HepG2 (cell line): ENCODE measurements around the gene HK2. TPM values are rescaled to one million over a fixed set of nuclear protein-coding genes. Genes with fewer than 3 reads are reported as not detected.

Experiments used
- ATAC-seq: fragments of 200-7000 bp; cut with Tn5 transposase; 3 replicates; pipeline ENCODE4 v1.9.1; 2020; ENCODE audit warnings: mild to moderate bottlenecking, moderate library complexity
- BruUV-seq: library from RNA; stranded (reverse); fragments of 400-500 nt; replicated peaks from 2 replicates; lab custom pipeline; 2021; lab: Mats Ljungman, UMichigan
- CTCF ChIA-PET: fragments of 300-600 bp; formaldehyde crosslinking; extraction: SDS; loops from one replicate; lab custom pipeline; 2021; ENCODE audit warnings: low total read pairs, inconsistent platforms, low intra/inter-chr PET ratio; lab: Yijun Ruan, JAX
- POLR2A ChIA-PET: fragments of 350-600 bp; sonication (Branson Sonifier 250); formaldehyde crosslinking; loops from one replicate; lab custom pipeline; 2020; ENCODE audit warnings: antibody characterized with exemption, inconsistent platforms; lab: Yijun Ruan, JAX
- DNase-seq: peaks from one replicate; pipeline ENCODE4 v3.0.0-alpha.2; 2015; ENCODE audit warnings: low spot score
- FAIRE-seq: peaks from 3 replicates; lab custom pipeline; 2011; peaks lifted over from hg19 to GRCh38; lab: Jason Lieb, UNC
- H2AFZ ChIP-seq: one replicate; pipeline ENCODE4 v1.6.1; 2011; ENCODE audit warnings: low read length, inconsistent platforms
- H3K27ac ChIP-seq: fragments of 300-600 bp; 3 replicates; pipeline ENCODE4 v1.8.0; 2011; ENCODE audit warnings: mixed run types, mild to moderate bottlenecking, mixed read lengths, low read length, inconsistent platforms; ENCODE audit not compliant: insufficient read depth; ENCODE audit errors: extremely low read length
- H3K27me3 ChIP-seq, 2 experiments: fragments of 200-600 bp in 1 of 2; 2 replicates in 1 of 2; 3 replicates in 1 of 2; pipeline versions ENCODE4 v1.6.0 to v1.8.0; 2011; ENCODE audit warnings: low read length in 2 of 2, mild to moderate bottlenecking in 2 of 2, moderate library complexity in 2 of 2, inconsistent platforms in 1 of 2; ENCODE audit not compliant: insufficient read depth in 2 of 2, control insufficient read depth in 1 of 2
- H3K36me3 ChIP-seq, 2 experiments: fragments of 200-600 bp in 1 of 2; replicated peaks in 1 of 2; 2 replicates in 1 of 2; 3 replicates in 1 of 2; pipeline versions ENCODE4 v1.5.1 to v1.8.0; 2011; ENCODE audit warnings: low read length in 2 of 2, inconsistent platforms in 1 of 2; ENCODE audit not compliant: insufficient read depth in 2 of 2, control insufficient read depth in 1 of 2
- H3K4me1 ChIP-seq: 2 replicates; pipeline ENCODE4 v1.5.1; 2012; ENCODE audit warnings: low read length, inconsistent platforms; ENCODE audit not compliant: insufficient read depth
- H3K4me2 ChIP-seq: 2 replicates; pipeline ENCODE4 v1.6.0; 2011; ENCODE audit warnings: low read depth, low read length, inconsistent platforms
- H3K4me3 ChIP-seq, 3 experiments: fragments of 200-600 bp in 1 of 3; sonication (generic), shearing (Covaris generic) in 1 of 3; replicated peaks in 1 of 3; 2 replicates each; pipeline ENCODE4 v1.5.1; 2011 to 2016; ENCODE audit warnings: low read length in 3 of 3, inconsistent platforms in 2 of 3, low read depth in 2 of 3, mild to moderate bottlenecking in 2 of 3, control low read depth in 1 of 3, mixed read lengths in 1 of 3; ENCODE audit not compliant: insufficient read depth in 1 of 3
- H3K79me2 ChIP-seq: one replicate; pipeline ENCODE4 v1.6.1; 2011; ENCODE audit warnings: low read length, inconsistent platforms; ENCODE audit not compliant: insufficient read depth
- H3K9ac ChIP-seq: 2 replicates; pipeline ENCODE4 v1.6.0; 2011; ENCODE audit warnings: mild to moderate bottlenecking, low read depth, low read length, inconsistent platforms; ENCODE audit not compliant: insufficient read depth
- H3K9me3 ChIP-seq: 2 replicates; pipeline ENCODE4 v1.5.1; 2012; ENCODE audit warnings: mild to moderate bottlenecking, low read length
- H4K20me1 ChIP-seq: 2 replicates; pipeline ENCODE4 v1.6.0; 2011; ENCODE audit warnings: inconsistent platforms, mild to moderate bottlenecking, low read length, moderate library complexity; ENCODE audit not compliant: insufficient read depth
- ATAD3A ChIP-seq: sonication (generic); formaldehyde crosslinking; IDR thresholded peaks from 2 replicates; pipeline ENCODE4 v1.4.0; 2020; ENCODE audit warnings: missing genetic modification reagents
- ATF3 ChIP-seq: sonication (generic); formaldehyde crosslinking; IDR thresholded peaks from 2 replicates; pipeline ENCODE4 v1.4.0; 2020; ENCODE audit warnings: missing genetic modification reagents
- BRCA1 ChIP-seq: sonication (generic); formaldehyde crosslinking; IDR thresholded peaks from 2 replicates; pipeline ENCODE4 v1.4.0; 2020; ENCODE audit warnings: missing genetic modification reagents
- JARID2 ChIP-seq: sonication (generic); formaldehyde crosslinking; IDR thresholded peaks from 2 replicates; pipeline ENCODE4 v1.8.1; 2023; ENCODE audit warnings: missing genetic modification reagents, inconsistent platforms; ENCODE audit not compliant: insufficient replicate concordance
- MTF1 ChIP-seq: sonication (generic); formaldehyde crosslinking; IDR thresholded peaks from 2 replicates; pipeline ENCODE4 v1.5.0; 2020; ENCODE audit warnings: missing genetic modification reagents
- RBAK ChIP-seq: sonication (generic); formaldehyde crosslinking; IDR thresholded peaks from 2 replicates; pipeline ENCODE4 v1.5.1; 2020; ENCODE audit warnings: mild to moderate bottlenecking, missing genetic modification reagents
- SIX1 ChIP-seq: sonication (generic); formaldehyde crosslinking; IDR thresholded peaks from 2 replicates; pipeline ENCODE4 v1.4.0; 2020; ENCODE audit warnings: missing genetic modification reagents, borderline replicate concordance
- SNAI1 ChIP-seq: sonication (generic); formaldehyde crosslinking; IDR thresholded peaks from 2 replicates; pipeline ENCODE4 v1.5.0; 2020; ENCODE audit warnings: mild to moderate bottlenecking, missing genetic modification reagents, borderline replicate concordance
- SNRNP70 ChIP-seq: fragments of 200-400 bp; formaldehyde crosslinking; IDR thresholded peaks from 2 replicates; pipeline ENCODE4 v1.6.1; 2017; ENCODE audit warnings: mild to moderate bottlenecking, low read depth, low read length, moderate library complexity
- ZHX1 ChIP-seq: sonication (generic); formaldehyde crosslinking; IDR thresholded peaks from 2 replicates; pipeline ENCODE4 v1.8.1; 2022; ENCODE audit warnings: low read depth, mild to moderate bottlenecking, missing genetic modification reagents
- ZNF234 ChIP-seq: sonication (generic); formaldehyde crosslinking; conservative IDR thresholded peaks from 2 replicates; pipeline ENCODE4 v1.5.1; 2020; ENCODE audit warnings: mild to moderate bottlenecking, missing genetic modification reagents
- ZNF430 ChIP-seq: sonication (generic); formaldehyde crosslinking; IDR thresholded peaks from 2 replicates; pipeline ENCODE4 v1.9.0; 2021; ENCODE audit warnings: mild to moderate bottlenecking, missing genetic modification reagents
- ZNF451 ChIP-seq: sonication (generic); formaldehyde crosslinking; IDR thresholded peaks from 2 replicates; pipeline ENCODE4 v1.5.0; 2020; ENCODE audit warnings: mild to moderate bottlenecking, missing genetic modification reagents
- ZNF572 ChIP-seq: sonication (generic); formaldehyde crosslinking; IDR thresholded peaks from 2 replicates; pipeline ENCODE4 v1.5.1; 2020; ENCODE audit warnings: mild to moderate bottlenecking, missing genetic modification reagents
- ZNF616 ChIP-seq: sonication (generic); formaldehyde crosslinking; IDR thresholded peaks from 2 replicates; pipeline ENCODE4 v1.5.0; 2020; ENCODE audit warnings: low read depth, mild to moderate bottlenecking, missing genetic modification reagents
- ZNF687 ChIP-seq: sonication (generic); formaldehyde crosslinking; IDR thresholded peaks from 2 replicates; pipeline ENCODE4 v1.5.1; 2020; ENCODE audit warnings: mild to moderate bottlenecking, missing genetic modification reagents, moderate library complexity
- WGBS: methylation state at CpG from one replicate; pipeline ENCODE4 v1.1.6; 2017; ENCODE audit warnings: low lambda C conversion rate; 5-methylcytosine and 5-hydroxymethylcytosine counted together
- in situ Hi-C: cut with HindIII; loops from 2 replicates; pipeline ENCODE4 v1.10.0; 2017; ENCODE audit warnings: low pct_unique_long_range_greater_than_20kb; ENCODE audit not compliant: extremely low pct_ligation_motif_present
- intact Hi-C: fragments of 100-400 bp; cut with micrococcal nuclease; formaldehyde crosslinking; loops from one replicate; pipeline ENCODE4 v1.10.0; 2022; ENCODE audit not compliant: unreplicated experiment
- polyA plus RNA-seq, 8 experiments: library from polyadenylated mRNA; depleted of rRNA in 3 of 8; stranded (reverse) in 7 of 8; unstranded in 1 of 8; fragments of >200 nt; fragmentation: Illumina TruSeq in 4 of 8; extraction: Trizol in 4 of 8; gene quantifications; 2 replicates each; pipeline versions ENCODE4 v1.2.1 to v1.2.3, GENCODE V29; 2011 to 2016; ENCODE audit warnings: low read depth in 4 of 8, missing spikeins in 1 of 8, mixed read lengths in 1 of 8; ENCODE audit not compliant: insufficient read depth in 1 of 8
- total RNA-seq, 5 experiments: library from RNA; depleted of rRNA; stranded (reverse); fragments of >200 nt; fragmentation: Illumina TruSeq; extraction: Trizol; gene quantifications; 2 replicates each; pipeline ENCODE4 v1.2.3, GENCODE V29; 2016; ENCODE audit warnings: low read depth in 1 of 5

The HK2 gene
- total and polyA plus RNA-seq, 2 of the 13 experiments (the other 11 are each of a cell fraction or from before 2014, with no cell fraction given), result 13.2 to 101 TPM

GRCh38 chr2:74836675-74837401 is 2.9 kb downstream of the HK2 start (continued):
- no peak for TF ChIP-seq ZHX1
- TF ChIP-seq BRCA1, result no peak
- no peak for TF ChIP-seq ZNF616 (CRISPR knock-in tag)
- TF ChIP-seq RBAK, result no peak
- no peak for TF ChIP-seq SNRNP70
- no peak for TF ChIP-seq ZNF451 (CRISPR knock-in tag)
- TF ChIP-seq MTF1 (CRISPR knock-in tag), result no peak
- no peak for TF ChIP-seq ATAD3A (CRISPR knock-in tag)
- no peak for TF ChIP-seq JARID2 (CRISPR knock-in tag)
- TF ChIP-seq ZNF234, result no peak
- TF ChIP-seq ATF3, result no peak

GRCh38 chr2:74841641-74842040 is 7.7 kb downstream of the HK2 start:
- H2AFZ ChIP-seq, result no peak overlapping the region
- no peak for DNase-seq
- WGBS, result 96% methylated on average over 2 of the region's 2 CpGs
- intact Hi-C loops (no loop called here), in situ Hi-C loops (no loop called here)
- peaks cover 33 to 68% of the 10 kb centered on the region in 2 experiments for H3K36me3 ChIP-seq
- H3K27ac ChIP-seq, result peak overlapping the region; percentile 57
- FAIRE-seq, result no peak
- peaks cover 84% of the 10 kb centered on the region for H4K20me1 ChIP-seq
- BruUV-seq, result no TSS peak
- peak overlapping the region; percentile 28 for H3K4me2 ChIP-seq
- H3K27me3 ChIP-seq, result no peaks in the 10 kb centered on the region
- ChIA-PET CTCF (no interaction called here), POLR2A (interaction anchor here (1.5 kb wide), 1 partner anchor 77 kb away, joined by 5 read pairs; no protein-coding TSS in a partner anchor)
- peaks cover 93% of the 10 kb centered on the region for H3K79me2 ChIP-seq
- H3K4me1 ChIP-seq, result peaks cover 100% of the 10 kb centered on the region
- H3K9me3 ChIP-seq, result no peaks in the 10 kb centered on the region
- H3K9ac ChIP-seq, result no peak overlapping the region
- no peak overlapping the region for H3K4me3 ChIP-seq
- ATAC-seq, result no peak
- 0 out of 2 replicates have a peak, but pooled peaks have one; percentile 0 for TF ChIP-seq ZNF430 (CRISPR knock-in tag)
- 0 out of 2 replicates have a peak, but pooled peaks have one; percentile 51 for TF ChIP-seq ZNF572 (CRISPR knock-in tag)
- no peak; the same call in 1 of the 2 replicates for TF ChIP-seq ZNF687
- TF ChIP-seq SNAI1 (CRISPR knock-in tag), result no peak
- no peak for TF ChIP-seq SIX1 (CRISPR knock-in tag)
